Measurements from ENCODE around the gene HLA-DMB. TPM values are rescaled to one million over a fixed set of nuclear protein-coding genes. Genes with fewer than 3 reads are reported as not detected.

Gene HLA-DMB
- total and polyA plus RNA-seq, 4 donors, result 2.8 to 13.1 (median 7.7) TPM

GRCh38 chr6:32969685-32970412 lies 29.0 kb upstream of the HLA-DMB start (continued):
- TF ChIP-seq CTCF (IDR thresholded peaks at IDR 0.05; ENCODE audit: low read depth, low read length, missing input control), result peak; percentile 21
- peak; percentile 22 for TF ChIP-seq TAF1 (conservative IDR thresholded peaks at IDR 0.05)
- TF ChIP-seq FOXA2 (IDR thresholded peaks at IDR 0.05), result peak; percentile 32
- peak; percentile 97 for TF ChIP-seq YY1 (IDR thresholded peaks at IDR 0.05)
- TF ChIP-seq SP1 (IDR thresholded peaks at IDR 0.05), result peak; percentile 48
- peak; percentile 48 to 65 for TF ChIP-seq RXRA (IDR thresholded peaks at IDR 0.05)

- under 1% methylated on average over 40 of the region's 40 CpGs for WGBS
- Histone ChIP-seq H3K27me3 (ENCODE audit: control insufficient read depth in 4 of 4, insufficient read depth in 4 of 4, low read length in 3 of 4) (no peaks in the 10 kb centered on the region), H3K9me3 (ENCODE audit: control insufficient read depth in 4 of 4, low read length in 3 of 4) (no peaks in the 10 kb centered on the region), H3K9ac (ENCODE audit: low read depth in 1 of 2, low read length in 2 of 2) (peak overlapping the region; percentile 96 to 98), H3K4me1 (ENCODE audit: control insufficient read depth in 4 of 4, insufficient read depth in 4 of 4, low read length in 3 of 4) (peaks cover 0 to 24% (median 13%) of the 10 kb centered on the region in 4 donors), H3K36me3 (ENCODE audit: control insufficient read depth in 4 of 4, insufficient read depth in 3 of 4, low read depth in 1 of 4, low read length in 3 of 4) (peaks cover 0 to 6% (median 1%) of the 10 kb centered on the region in 4 donors), H3K27ac (ENCODE audit: low read depth in 1 of 2, low read length in 2 of 2) (peak overlapping the region; percentile 99 to 100), H3K4me3 (ENCODE audit: low read depth in 1 of 3, low read length in 3 of 3) (peak overlapping the region; percentile 63 to 81 (median 75))
- TF ChIP-seq TAF1 (conservative IDR thresholded peaks at IDR 0.05) (no peak), HNF4G (IDR thresholded peaks at IDR 0.05) (no peak), FOXA1 (IDR thresholded peaks at IDR 0.05) (no peak), REST (IDR thresholded peaks at IDR 0.05) (peak; percentile 11)
- DNase-seq (ENCODE audit: low spot score), result peak; percentile 71
Measured at GRCh38 chr6:32968867-32969684, 28.2 kb upstream of the HLA-DMB start.

- H3K27me3 ChIP-seq (ENCODE audit: control insufficient read depth in 4 of 4, insufficient read depth in 4 of 4, low read length in 3 of 4), result no peaks in the 10 kb centered on the region
- H3K27ac ChIP-seq (ENCODE audit: low read depth in 1 of 2, low read length in 2 of 2), result peak within 1 kb of the TSS; percentile 99 to 100
- DNase-seq (ENCODE audit: low spot score), result peak; percentile 94
- peak within 1 kb of the TSS; percentile 98 for H3K9ac ChIP-seq (ENCODE audit: low read depth in 1 of 2, low read length in 2 of 2)
- peaks cover 0 to 26% (median 12%) of the 10 kb centered on the region in 4 donors for H3K4me1 ChIP-seq (ENCODE audit: control insufficient read depth in 4 of 4, insufficient read depth in 4 of 4, low read length in 3 of 4)
- peaks cover 0 to 6% (median 0%) of the 10 kb centered on the region in 4 donors for H3K36me3 ChIP-seq (ENCODE audit: control insufficient read depth in 4 of 4, insufficient read depth in 3 of 4, low read depth in 1 of 4, low read length in 3 of 4)
- under 1% methylated on average over 62 of the region's 62 CpGs for WGBS
- no peaks in the 10 kb centered on the region for H3K9me3 ChIP-seq (ENCODE audit: control insufficient read depth in 4 of 4, low read length in 3 of 4)
- peak within 1 kb of the TSS; percentile 75 to 96 (median 81) for H3K4me3 ChIP-seq (ENCODE audit: low read depth in 1 of 3, low read length in 3 of 3)
- peak in 1 of 2 donors; percentile 60 for TF ChIP-seq GABPA (IDR thresholded peaks at IDR 0.05 in 1 of 2, conservative IDR thresholded peaks at IDR 0.05 in 1 of 2)
- TF ChIP-seq RXRA (IDR thresholded peaks at IDR 0.05), result peak; percentile 33 to 41
- TF ChIP-seq MAX (IDR thresholded peaks at IDR 0.05), result peak; percentile 33
- peak; percentile 97 for TF ChIP-seq YY1 (IDR thresholded peaks at IDR 0.05)
- no peak for TF ChIP-seq SP1 (IDR thresholded peaks at IDR 0.05)
- no peak for TF ChIP-seq ZBTB33 (IDR thresholded peaks at IDR 0.05)
- TF ChIP-seq EGR1 (IDR thresholded peaks at IDR 0.05; ENCODE audit: low read depth in 2 of 2), result peak in 1 of 2 donors; percentile 52
- TF ChIP-seq JUND (IDR thresholded peaks at IDR 0.05), result no peak
- TF ChIP-seq FOXA1 (IDR thresholded peaks at IDR 0.05), result peak; percentile 56
Measured at GRCh38 chr6:32968093-32968866, 27.5 kb upstream of the HLA-DMB start, which contains the start of gene BRD2. Gene BRD2, plus strand, starts transcription at chr6:32968594. Its CDS starts 4,305 bp downstream, at chr6:32972899.

Data from liver (tissue), 9 donors.